ENCODE results near the gene CACNG1. TPM values are rescaled to one million over a fixed set of nuclear protein-coding genes. Genes with fewer than 3 reads are reported as not detected.

CACNG1 gene
- total and polyA plus RNA-seq, 2 donors (not counting 3 experiments of a cell fraction or from before 2014, with no cell fraction given) = not detected

- dilution Hi-C loops (cut with MboI; ENCODE audit: extremely low pct_ligation_motif_present, low sequenced_read_pairs) = no loop called here
- no peak overlapping the region for H3K9ac ChIP-seq (replicated peaks; ENCODE audit: extremely low read depth, insufficient read depth, low read length)
These were observed 7.5 kb downstream of the CACNG1 start for GRCh38 chr17:67051837-67052236.

More at GRCh38 chr17:67051837-67052236, 7.5 kb downstream of the CACNG1 start:
- DNase-seq (ENCODE audit: low read depth, low spot score) (no peak), FAIRE-seq (no peak)
- ChIA-PET CTCF (no interaction called here), POLR2A (no interaction called here)
- intact Hi-C loops (cut with micrococcal nuclease) = no loop called here
- Histone ChIP-seq H3K27me3 (ENCODE audit: control insufficient read depth in 2 of 2, insufficient read depth in 2 of 2, low read length in 2 of 2) (no peaks in the 10 kb centered on the region), H3K36me3 (ENCODE audit: control insufficient read depth in 2 of 2, extremely low read depth in 1 of 2, insufficient read depth in 2 of 2, low read length in 2 of 2) (no peaks in the 10 kb centered on the region), H3K4me3 (replicated peaks in 1 of 3; ENCODE audit: insufficient read depth in 1 of 3, low read depth in 1 of 3, low read length in 3 of 3) (no peak overlapping the region), H2AFZ (ENCODE audit: low read depth, low read length) (no peak overlapping the region), H3K4me1 (ENCODE audit: control insufficient read depth, extremely low read depth, insufficient read depth, low read length) (no peaks in the 10 kb centered on the region), H3K27ac (ENCODE audit: insufficient read depth, low read depth, low read length) (no peak overlapping the region), H3K9me3 (replicated peaks; ENCODE audit: control insufficient read depth, insufficient read depth, low read length) (peaks cover 2% of the 10 kb centered on the region), H3K4me2 (ENCODE audit: insufficient read depth, low read length) (no peak overlapping the region), H3K79me2 (ENCODE audit: control insufficient read depth, insufficient read depth, low read length) (no peaks in the 10 kb centered on the region), H3K9me1 (replicated peaks; ENCODE audit: control insufficient read depth, extremely low read depth, insufficient read depth, low read length) (no peaks in the 10 kb centered on the region), H4K20me1 (replicated peaks; ENCODE audit: control insufficient read depth, extremely low read depth, insufficient read depth, low read length) (no peaks in the 10 kb centered on the region)
- no peak for TF ChIP-seq POLR2AphosphoS5 (IDR thresholded peaks at IDR 0.05; ENCODE audit: insufficient read depth, low read depth, low read length)
- TF ChIP-seq GATA2 (IDR thresholded peaks at IDR 0.05; ENCODE audit: insufficient read depth, insufficient read length, low read depth, low read length) = no peak
- no peak for TF ChIP-seq CTCF (IDR thresholded peaks at IDR 0.05; ENCODE audit: extremely low read depth in 1 of 2, insufficient read depth in 1 of 2, low read depth in 1 of 2, low read length in 2 of 2)
- no peak for TF ChIP-seq MYC (IDR thresholded peaks at IDR 0.05; ENCODE audit: low read depth, low read length)
- no peak for TF ChIP-seq JUN (IDR thresholded peaks at IDR 0.05; ENCODE audit: borderline replicate concordance, insufficient read depth, insufficient read length, low read depth)
- no peak for TF ChIP-seq FOS (IDR thresholded peaks at IDR 0.05; ENCODE audit: borderline replicate concordance, insufficient read depth, low read length)
- no peak for TF ChIP-seq POLR2A (IDR thresholded peaks at IDR 0.05; ENCODE audit: low read depth, low read length)
- TF ChIP-seq EZH2 (IDR thresholded peaks at IDR 0.05; ENCODE audit: borderline replicate concordance, low read depth, low read length, severe bottlenecking) = no peak
- TF ChIP-seq MAX (IDR thresholded peaks at IDR 0.05; ENCODE audit: insufficient read depth, insufficient read length) = no peak
- BruUV-seq (replicated peaks) = no TSS peak

All from endothelial cell of umbilical vein (primary cell).